Measurements from ENCODE around the gene D2HGDH.

D2HGDH gene

DNA sequence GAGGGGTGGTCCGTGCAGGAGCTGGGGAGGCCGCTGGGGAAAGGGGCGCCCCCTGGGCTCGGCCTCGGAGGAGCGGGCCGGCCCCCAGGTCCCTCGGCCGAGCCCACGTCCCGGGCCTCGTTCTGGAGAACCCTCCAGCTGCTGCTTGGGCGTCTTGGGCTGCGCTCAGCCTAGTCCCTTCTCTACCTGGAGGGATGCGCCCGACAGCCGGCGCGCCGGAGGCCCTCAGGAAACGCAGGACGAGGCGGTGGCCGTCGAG is 293 bp upstream of the D2HGDH start:
- no peaks in the 10 kb centered on the region for H3K79me2 ChIP-seq (ENCODE audit: low read length)
- H3F3A ChIP-seq (ENCODE audit: insufficient read depth, low read length), result no peaks in the 10 kb centered on the region; the same call in 1 of the 2 replicates
- H3K4me3 ChIP-seq (ENCODE audit: low read length), result peak overlapping the region; percentile 50
- H3K9me2 ChIP-seq (replicated peaks; ENCODE audit: insufficient read depth, low read length), result no peaks in the 10 kb centered on the region
- no peak overlapping the region for H3K27ac ChIP-seq (ENCODE audit: low read length)
- H2AFZ ChIP-seq (ENCODE audit: low read length), result peak overlapping the region; percentile 89
- TF ChIP-seq EZH2 (optimal IDR thresholded peaks at IDR 0.05; ENCODE audit: low read depth, low read length) (no peak), EZH2phosphoT487 (IDR thresholded peaks at IDR 0.05; ENCODE audit: low read length) (no peak)
- TF ChIP-seq, protein P1, sequence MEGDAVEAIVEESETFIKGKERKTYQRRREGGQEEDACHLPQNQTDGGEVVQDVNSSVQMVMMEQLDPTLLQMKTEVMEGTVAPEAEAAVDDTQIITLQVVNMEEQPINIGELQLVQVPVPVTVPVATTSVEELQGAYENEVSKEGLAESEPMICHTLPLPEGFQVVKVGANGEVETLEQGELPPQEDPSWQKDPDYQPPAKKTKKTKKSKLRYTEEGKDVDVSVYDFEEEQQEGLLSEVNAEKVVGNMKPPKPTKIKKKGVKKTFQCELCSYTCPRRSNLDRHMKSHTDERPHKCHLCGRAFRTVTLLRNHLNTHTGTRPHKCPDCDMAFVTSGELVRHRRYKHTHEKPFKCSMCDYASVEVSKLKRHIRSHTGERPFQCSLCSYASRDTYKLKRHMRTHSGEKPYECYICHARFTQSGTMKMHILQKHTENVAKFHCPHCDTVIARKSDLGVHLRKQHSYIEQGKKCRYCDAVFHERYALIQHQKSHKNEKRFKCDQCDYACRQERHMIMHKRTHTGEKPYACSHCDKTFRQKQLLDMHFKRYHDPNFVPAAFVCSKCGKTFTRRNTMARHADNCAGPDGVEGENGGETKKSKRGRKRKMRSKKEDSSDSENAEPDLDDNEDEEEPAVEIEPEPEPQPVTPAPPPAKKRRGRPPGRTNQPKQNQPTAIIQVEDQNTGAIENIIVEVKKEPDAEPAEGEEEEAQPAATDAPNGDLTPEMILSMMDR (IDR thresholded peaks at IDR 0.05; ENCODE audit: low read length), result no peak; the same call in 1 of the 2 replicates
- H3K36me3 ChIP-seq (replicated peaks; ENCODE audit: insufficient read depth, low read length), result no peaks in the 10 kb centered on the region
- H3K9me3 ChIP-seq (replicated peaks; ENCODE audit: insufficient read depth, low read length), result no peaks in the 10 kb centered on the region
- H3K4me2 ChIP-seq (ENCODE audit: low read depth, low read length), result peak overlapping the region; percentile 59; the same call in 1 of the 2 replicates
- H3K27me3 ChIP-seq (replicated peaks; ENCODE audit: insufficient read depth, low read length), result no peaks in the 10 kb centered on the region
- peaks cover 3% of the 10 kb centered on the region for H3K4me1 ChIP-seq (ENCODE audit: low read length)
- no peaks in the 10 kb centered on the region for H4K20me1 ChIP-seq (ENCODE audit: insufficient read depth, low read length)
- DNase-seq, result no peak
- peak overlapping the region; percentile 18; the same call in 1 of the 2 replicates for H3K9ac ChIP-seq (ENCODE audit: low read length)

DNA sequence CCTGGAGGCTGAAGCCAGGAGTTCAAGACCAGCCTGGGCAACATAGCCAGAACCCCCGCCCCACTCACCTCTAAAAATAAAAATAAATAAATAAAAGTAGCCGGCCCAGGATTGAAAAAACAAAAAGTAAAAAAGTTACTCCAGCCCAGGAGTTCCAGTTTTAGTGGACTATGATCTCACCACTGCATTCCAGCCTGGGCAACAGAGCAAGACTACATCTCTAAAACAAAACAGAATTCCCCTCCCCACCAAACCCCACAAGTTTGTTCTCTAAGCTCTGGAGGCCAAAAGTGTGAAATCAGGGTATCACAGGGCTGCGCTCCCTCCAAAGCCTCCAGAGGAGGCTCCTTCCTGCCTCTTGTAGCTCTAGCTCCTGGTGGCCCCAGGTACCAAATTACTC is 1.7 kb downstream of the D2HGDH start:
- H3K36me3 ChIP-seq (replicated peaks; ENCODE audit: insufficient read depth, low read length), result no peaks in the 10 kb centered on the region
- DNase-seq, result no peak
- no peaks in the 10 kb centered on the region for H3K9me3 ChIP-seq (replicated peaks; ENCODE audit: insufficient read depth, low read length)
- H3K27me3 ChIP-seq (replicated peaks; ENCODE audit: insufficient read depth, low read length), result no peaks in the 10 kb centered on the region
- peaks cover 3% of the 10 kb centered on the region for H3K4me1 ChIP-seq (ENCODE audit: low read length)
- no peaks in the 10 kb centered on the region for H4K20me1 ChIP-seq (ENCODE audit: insufficient read depth, low read length)
- H3K79me2 ChIP-seq (ENCODE audit: low read length), result no peaks in the 10 kb centered on the region
- H3K4me3 ChIP-seq (ENCODE audit: low read length), result no peak overlapping the region
- no peaks in the 10 kb centered on the region for H3K9me2 ChIP-seq (replicated peaks; ENCODE audit: insufficient read depth, low read length)
- no peak overlapping the region for H3K4me2 ChIP-seq (ENCODE audit: low read depth, low read length)
- no peak for TF ChIP-seq EZH2 (optimal IDR thresholded peaks at IDR 0.05; ENCODE audit: low read depth, low read length)
- no peak for TF ChIP-seq EZH2phosphoT487 (IDR thresholded peaks at IDR 0.05; ENCODE audit: low read length)
- TF ChIP-seq, protein P1 (IDR thresholded peaks at IDR 0.05; ENCODE audit: low read length), result no peak
- H3K9ac ChIP-seq (ENCODE audit: low read length), result no peak overlapping the region
- H2AFZ ChIP-seq (ENCODE audit: low read length), result no peak overlapping the region
- H3K27ac ChIP-seq (ENCODE audit: low read length), result no peak overlapping the region
- H3F3A ChIP-seq (ENCODE audit: insufficient read depth, low read length), result no peaks in the 10 kb centered on the region; the same call in 1 of the 2 replicates

DNA sequence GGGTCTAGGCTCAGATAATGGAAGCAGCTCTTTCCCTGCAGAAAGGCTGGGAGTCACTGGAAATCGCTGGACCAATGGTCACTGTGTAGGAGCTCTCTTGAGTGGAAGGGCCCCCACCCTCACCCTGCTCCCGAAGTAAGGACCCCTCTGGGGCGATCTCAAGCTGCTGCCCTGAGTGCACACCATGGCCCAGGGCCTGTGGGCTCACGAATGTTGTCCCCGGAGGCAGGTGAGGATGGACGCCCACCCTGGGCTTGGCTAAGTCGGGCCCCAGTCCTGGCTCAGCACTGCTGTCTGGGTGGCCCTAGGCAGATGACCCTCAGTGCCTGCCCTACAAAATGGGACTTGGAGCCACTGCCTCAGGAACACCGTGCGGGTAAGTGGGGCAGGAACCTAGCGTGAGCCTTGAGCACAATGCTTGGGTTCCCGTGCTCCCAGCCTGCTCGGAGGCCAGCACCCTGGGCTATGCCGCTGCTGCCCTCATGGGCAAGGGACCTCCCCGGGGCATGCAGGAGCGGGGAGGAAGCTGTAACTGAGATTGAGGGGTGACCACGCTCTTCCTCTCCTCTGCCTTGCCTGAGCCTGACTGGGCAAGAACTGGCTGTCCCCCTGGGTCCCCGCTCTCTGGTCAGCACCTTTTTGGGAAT is 3.7 kb downstream of the D2HGDH start:
- no peak overlapping the region for H3K4me2 ChIP-seq (ENCODE audit: low read depth, low read length)
- H4K20me1 ChIP-seq (ENCODE audit: insufficient read depth, low read length), result no peaks in the 10 kb centered on the region
- H3K9me3 ChIP-seq (replicated peaks; ENCODE audit: insufficient read depth, low read length), result no peaks in the 10 kb centered on the region
- no peaks in the 10 kb centered on the region for H3K27me3 ChIP-seq (replicated peaks; ENCODE audit: insufficient read depth, low read length)
- no peaks in the 10 kb centered on the region for H3K9me2 ChIP-seq (replicated peaks; ENCODE audit: insufficient read depth, low read length)
- H3K27ac ChIP-seq (ENCODE audit: low read length), result no peak overlapping the region
- no peaks in the 10 kb centered on the region for H3K36me3 ChIP-seq (replicated peaks; ENCODE audit: insufficient read depth, low read length)
- TF ChIP-seq EZH2phosphoT487 (IDR thresholded peaks at IDR 0.05; ENCODE audit: low read length), result no peak
- no peak for TF ChIP-seq EZH2 (optimal IDR thresholded peaks at IDR 0.05; ENCODE audit: low read depth, low read length)
- TF ChIP-seq, protein P1 (IDR thresholded peaks at IDR 0.05; ENCODE audit: low read length), result no peak
- H3K79me2 ChIP-seq (ENCODE audit: low read length), result no peaks in the 10 kb centered on the region
- no peak overlapping the region for H2AFZ ChIP-seq (ENCODE audit: low read length)
- no peak for DNase-seq
- no peak overlapping the region for H3K9ac ChIP-seq (ENCODE audit: low read length)
- peaks cover 3% of the 10 kb centered on the region for H3K4me1 ChIP-seq (ENCODE audit: low read length)
- H3F3A ChIP-seq (ENCODE audit: insufficient read depth, low read length), result no peaks in the 10 kb centered on the region; the same call in 1 of the 2 replicates
- no peak overlapping the region for H3K4me3 ChIP-seq (ENCODE audit: low read length)
